ENCODE measurements around the gene ZIC2.

The ZIC2 gene

DNA sequence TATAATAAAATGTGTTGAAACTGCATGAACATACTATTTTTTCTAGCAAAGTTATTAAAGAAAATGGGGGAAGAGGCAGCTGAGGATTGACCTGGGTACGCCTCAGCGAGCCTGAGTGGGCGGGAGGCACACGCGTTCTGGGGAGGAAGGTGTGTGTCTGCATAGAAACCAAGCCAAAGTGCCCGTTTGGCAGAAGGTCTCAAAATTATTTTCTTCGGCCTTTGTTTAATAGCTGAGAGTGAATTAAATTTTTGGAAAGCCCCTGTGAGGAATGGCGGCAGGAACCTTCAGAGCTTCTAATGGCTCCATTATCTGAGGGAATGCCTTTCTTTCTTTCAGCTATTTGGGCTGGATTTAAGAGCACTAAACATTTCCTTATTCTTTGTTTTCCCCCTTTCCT lies 5.2 kb downstream of the ZIC2 start:
- DNase-seq (ENCODE audit: low spot score): peak; percentile 48

DNA sequence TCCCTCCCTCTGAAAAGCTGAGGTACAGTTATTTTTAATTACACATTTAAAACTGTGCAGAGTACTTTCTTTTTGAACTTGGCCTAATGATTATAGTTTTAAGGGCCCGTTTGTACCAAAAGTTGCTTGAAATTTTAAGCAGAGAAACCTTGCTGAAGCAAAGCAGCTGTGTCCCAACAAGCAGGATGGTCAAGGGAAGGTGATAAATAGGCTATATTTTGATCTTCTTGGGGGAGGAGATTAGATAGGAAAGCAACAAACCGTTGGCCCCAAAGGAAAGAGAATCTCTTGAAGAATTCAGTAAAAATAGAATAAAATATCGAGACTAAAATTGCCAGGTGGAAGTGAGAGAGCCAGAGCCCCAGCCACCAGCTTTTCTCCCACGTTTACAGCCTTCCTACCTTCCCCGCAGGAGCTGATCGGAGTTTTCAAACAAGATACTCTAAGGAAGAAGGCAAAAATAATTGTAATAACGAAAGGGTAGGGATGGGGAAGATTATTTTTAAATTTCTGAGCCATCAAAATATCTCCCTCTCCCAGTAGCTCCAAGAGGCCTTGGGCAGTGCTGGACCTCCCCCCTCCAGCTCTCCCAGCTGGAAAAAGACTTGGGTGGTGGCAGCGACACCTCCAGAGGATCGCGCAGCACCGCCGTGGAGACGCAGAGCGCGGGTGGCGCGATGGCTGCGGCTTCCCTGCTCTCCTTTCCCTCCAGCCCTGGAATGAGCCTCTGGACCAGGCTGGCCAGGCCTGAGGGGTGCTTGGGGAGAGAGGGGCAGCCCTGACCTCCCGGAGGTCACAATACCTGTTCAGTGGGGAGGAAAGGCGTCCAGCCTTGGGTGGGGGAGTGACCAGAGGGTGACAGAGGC lies 5.8 kb downstream of the ZIC2 start:
- DNase-seq (ENCODE audit: low spot score): peak; percentile 70

DNA sequence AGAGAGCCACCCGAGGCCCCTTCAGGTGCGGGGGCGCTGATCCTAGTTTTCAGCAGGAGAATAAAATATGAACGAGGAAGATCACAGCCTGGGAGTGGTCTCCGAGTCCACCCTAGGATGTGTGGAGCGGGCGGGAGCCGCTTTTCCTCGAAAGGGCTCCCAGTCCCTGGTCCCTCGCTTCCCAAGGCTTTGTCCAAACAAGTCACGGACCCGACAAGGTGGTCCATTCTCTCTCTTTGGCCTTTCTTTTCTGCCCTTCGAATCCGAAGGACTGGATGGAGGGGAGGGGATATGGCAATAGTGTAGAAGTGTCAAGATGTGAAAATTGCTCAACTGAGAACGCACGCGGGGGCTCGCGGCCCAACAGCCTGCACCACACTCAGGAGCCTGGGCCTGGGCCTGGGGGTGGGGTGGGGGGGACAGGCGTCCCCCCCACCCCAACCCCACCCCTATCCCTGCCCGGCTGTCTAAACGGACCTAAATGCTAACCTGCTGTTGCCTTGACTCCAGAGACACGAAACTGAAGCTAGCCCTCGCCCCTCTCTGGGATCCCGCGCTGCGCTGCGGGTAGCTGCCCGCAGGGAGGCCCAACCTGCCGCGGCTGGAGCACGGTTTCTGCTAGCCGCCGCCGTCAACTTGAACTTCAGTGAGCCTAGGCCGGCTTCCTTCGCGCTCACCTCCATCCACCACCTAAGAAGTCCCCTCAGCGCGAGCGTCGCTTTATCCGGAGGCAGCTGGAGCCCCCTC lies 7.1 kb downstream of the ZIC2 start:
- peak; percentile 58 for DNase-seq (ENCODE audit: low spot score)

DNA sequence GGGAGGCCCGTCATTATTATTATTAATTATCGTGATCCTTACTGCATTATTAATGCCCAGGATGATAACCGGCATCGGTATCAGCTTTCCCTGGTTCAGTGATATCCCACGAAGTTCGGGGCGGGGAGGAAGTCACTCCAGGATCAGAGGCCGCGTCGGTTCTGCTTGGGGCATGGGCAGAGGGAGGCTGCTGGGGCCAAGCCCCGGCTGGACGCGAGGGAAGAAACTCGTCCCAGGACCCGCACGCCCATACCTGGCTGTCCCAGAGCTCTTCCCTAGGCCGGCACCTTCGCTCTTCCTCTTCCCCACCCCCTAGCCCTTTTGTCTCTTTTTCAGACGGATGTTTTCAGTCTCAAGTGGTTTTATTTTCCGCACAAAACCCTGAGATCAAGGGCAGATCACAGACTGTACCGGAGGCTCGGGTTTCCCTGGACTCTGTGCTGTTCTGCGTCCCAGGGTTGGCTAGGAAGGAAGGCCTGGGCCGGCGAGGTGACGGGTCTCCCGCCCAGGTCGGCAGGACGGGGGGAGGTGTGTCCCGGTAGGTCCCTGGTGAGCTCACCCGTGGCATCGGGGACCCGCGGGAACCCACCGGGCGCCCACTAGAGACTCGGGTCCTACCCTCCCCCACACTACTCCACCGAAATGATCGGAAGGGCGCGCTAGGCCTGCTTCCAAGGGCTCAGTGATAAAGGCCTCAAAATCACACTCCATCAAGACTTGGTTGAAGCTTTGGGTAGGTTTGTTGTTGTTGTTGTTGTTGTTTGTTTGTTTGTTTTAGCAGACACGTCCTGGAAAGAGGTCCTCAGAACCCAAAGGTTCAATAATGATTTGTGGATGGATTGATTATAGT lies 7.9 kb downstream of the ZIC2 start:
- DNase-seq (ENCODE audit: low spot score): peak; percentile 63

DNA sequence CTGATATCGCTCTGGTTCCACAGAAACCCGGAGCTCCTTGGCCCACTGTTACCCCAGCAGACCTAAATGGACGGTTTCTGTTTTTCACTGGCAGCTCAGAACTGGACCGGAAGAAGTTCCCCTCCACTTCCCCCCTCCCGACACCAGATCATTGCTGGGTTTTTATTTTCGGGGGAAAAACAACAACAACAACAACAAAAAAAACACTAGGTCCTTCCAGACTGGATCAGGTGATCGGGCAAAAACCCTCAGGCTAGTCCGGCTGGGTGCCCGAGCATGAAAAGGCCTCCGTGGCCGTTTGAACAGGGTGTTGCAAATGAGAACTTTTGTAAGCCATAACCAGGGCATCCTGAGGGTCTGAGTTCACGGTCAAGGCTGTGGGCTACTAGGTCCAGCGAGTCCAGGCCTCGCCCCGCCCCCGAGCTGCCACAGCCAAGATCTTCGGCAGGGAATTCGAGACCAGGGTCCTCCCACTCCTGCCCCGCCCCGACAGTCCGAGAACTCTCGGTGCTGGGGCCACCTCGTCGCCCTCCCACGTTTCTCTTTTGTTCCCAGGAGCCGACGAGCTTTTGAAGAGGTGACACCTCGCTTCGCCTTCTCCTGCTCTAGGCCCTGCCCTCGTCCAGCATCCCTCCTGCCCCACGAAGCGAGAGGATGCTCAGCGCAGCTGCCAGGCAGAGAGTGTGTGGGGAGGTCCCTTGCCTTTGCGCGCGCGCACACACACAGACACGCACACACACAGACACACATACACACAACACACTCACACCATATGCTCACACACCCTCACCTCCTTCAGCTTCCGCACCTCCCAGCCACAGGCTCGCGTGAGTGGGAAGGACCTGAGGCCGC lies 8.8 kb downstream of the ZIC2 start:
- DNase-seq (ENCODE audit: low spot score): peak; percentile 73

DNA sequence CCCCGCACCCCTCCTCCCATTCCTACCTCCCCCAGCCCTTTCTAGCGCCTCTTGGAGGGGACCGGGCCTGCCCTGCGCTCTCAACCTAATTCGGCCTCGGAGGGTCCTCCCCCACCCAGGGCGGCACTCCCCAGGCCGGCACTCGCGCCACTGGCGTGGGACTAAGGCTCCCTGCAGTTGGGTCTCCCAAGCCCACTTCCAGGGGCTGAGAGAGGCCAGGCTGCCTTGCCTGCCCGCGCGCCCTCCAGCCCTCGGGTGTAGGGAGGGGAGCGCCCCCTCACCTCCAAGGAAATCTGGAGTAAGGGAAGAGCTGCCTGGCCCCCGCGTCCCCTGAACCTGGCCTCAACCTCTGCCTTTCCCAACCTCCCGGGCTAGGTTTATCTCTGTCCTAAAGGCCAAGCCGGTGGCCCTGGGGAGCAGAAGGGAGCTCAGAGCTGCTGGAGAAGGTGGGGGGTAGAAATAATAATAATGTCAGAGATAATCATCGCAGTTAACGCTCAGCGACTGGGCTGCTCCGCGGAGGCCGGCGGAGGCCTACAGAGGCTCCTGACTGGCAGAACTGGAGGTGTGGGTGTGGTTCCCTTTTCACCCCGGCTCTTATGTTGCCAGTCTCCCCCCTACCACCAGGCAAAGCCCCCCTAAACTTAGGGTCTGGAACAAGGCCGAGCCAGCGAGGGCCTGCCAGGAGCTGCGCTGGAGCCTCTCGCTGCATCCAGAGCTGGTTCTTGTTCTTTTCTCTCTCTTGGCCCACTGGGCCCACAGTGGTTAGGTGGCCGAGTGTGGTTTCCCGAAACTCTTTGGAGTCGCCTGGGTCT lies 9.6 kb downstream of the ZIC2 start:
- DNase-seq (ENCODE audit: low spot score): peak; percentile 62

DNA sequence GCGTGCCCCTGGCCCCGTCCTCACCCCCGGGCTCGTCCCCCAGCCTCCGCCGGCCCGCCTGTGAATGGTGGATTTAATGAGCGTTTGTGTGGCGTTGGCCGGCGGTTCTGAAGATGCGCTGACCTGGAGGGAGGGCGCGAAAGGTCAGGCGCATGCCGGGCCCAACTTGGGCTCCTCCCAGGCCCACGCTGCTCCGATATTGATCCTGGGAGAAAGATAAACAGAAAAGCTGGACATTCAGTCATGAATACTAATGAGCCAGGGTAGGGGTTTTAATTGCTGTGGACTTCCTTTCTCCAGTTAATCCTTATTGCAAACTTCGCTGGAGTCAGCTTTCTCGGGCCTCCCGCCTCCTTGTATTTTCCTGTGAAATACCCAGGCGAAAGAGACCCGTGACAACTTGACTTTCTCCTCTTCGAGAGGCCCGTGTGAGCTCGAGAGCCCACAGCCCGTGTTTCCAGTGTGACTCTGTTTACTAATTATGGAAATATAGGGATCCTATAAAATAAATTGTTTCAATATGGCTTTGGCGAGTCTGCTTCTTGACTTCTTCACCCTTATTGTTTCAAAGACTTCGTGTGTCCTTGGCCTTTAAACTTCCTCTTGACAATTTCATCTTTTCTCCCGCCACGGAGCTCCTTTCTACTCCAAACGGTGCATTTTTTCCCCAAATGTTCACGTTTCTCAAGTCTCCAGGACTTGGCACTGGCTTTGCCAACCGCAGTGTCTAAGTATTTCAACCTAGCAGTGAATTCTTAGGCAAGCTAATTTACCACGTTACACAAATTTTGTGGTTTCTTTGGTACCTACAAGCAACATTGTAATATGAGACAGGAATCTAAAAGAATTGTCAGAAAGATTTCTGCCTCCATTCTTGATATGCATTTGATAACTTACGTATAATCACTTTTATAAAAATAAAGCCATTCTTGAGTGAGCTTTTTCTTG lies 10.5 kb downstream of the ZIC2 start:
- peak; percentile 81 for DNase-seq (ENCODE audit: low spot score)

DNA sequence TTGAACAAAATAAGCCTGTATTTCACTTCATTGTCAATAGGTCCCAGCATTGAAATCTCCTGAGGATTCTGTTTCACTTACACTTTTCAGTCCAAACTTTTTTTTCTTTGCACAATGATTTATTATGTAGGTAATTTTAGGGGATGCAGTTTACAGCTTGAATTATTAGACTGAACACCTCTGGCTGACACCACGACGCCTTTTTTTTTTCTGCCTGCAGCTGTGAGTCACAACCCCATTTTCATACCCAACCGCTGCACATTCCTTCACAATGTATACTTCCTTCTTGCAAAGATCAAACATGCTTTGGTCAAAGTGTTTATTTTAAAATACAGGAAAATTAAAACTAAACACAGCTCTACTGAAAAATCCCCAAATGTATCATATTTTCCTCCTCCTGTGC lies 11.4 kb downstream of the ZIC2 start:
- no peak for DNase-seq (ENCODE audit: low spot score)

DNA sequence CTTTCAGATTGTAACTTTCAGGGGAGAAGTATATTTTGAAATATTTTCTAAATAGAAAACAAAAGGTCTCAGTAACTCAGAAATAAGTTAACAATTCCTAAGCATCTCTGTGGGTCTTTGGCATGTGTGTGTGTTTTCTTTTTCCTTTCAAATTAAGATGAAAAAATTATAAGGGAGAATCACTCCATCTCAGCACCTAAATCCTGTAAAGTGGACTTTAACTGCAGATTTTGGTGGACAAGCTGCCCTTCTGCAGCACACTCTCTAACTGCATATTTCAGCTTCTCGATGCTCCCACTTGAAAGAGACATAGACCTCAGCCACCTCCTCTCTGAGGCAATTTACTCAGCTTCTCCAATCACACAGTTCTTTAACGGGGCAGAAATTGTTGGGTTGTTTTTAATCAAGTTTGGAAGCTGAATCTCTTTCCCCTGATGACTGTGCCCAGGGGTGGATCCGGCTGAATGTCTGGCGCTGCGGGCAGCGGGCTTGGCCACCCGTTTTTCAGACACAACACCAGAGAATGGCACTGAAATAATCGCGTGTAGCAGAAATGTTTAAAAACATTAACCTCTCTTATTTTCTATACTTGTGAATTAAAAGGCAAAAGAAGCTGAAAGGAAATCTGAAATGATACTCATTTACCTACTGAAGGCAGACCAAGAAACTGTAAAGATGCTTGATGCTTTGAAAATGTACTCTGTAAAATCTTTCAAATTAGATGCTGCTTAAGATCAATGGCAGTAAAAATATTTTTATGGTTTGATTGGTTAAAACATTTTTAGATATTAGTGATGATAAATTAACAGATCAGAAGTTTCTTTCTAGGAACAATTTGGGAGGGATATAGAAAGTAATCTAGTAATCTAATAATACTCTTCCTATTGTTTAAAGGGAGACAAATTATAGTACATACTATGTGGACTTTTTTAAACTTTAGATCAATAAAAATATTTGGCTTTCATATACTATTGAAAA lies 12.4 kb downstream of the ZIC2 start:
- no peak for DNase-seq (ENCODE audit: low spot score)

DNA sequence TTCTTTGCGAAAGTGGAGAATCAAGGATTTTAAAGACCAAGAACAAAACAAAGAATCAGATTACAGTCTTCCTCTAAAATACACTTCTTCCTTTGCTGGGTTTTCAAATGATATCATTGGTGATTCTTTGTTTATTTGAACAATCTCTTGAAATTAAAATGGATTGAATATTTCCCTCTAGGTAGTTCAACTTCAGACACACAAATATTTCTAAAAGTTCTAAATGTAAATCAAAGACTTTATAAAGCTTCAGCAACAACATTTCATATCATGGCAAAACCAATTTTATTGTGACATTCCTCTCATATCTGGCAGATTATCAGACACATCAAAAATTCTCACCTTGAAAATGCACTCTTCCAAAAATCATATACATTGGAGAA lies 13.0 kb downstream of the ZIC2 start:
- no peak for DNase-seq (ENCODE audit: low spot score)

DNA sequence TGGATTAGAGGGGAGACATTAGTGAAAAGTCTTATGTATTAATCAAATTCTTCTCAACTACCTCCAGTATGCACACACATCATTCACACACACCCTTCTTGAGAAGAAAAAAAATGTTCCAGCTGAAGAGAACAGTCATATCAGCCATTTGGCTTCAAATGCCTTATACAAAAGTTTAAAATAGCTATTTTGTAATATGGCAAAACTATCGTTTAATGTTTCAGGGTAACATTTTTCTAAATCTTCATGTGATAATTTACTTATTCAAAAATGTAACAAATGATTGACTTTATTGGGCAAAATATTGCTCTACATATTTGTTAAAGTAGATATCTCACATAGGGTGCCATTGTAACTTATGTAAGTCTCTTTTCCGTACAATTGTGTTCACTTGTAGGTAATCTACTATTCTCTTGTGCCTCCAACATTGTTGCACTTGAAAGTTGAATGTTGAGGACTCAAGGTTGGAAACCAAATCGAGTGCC lies 13.6 kb downstream of the ZIC2 start:
- no peak for DNase-seq (ENCODE audit: low spot score)

DNA sequence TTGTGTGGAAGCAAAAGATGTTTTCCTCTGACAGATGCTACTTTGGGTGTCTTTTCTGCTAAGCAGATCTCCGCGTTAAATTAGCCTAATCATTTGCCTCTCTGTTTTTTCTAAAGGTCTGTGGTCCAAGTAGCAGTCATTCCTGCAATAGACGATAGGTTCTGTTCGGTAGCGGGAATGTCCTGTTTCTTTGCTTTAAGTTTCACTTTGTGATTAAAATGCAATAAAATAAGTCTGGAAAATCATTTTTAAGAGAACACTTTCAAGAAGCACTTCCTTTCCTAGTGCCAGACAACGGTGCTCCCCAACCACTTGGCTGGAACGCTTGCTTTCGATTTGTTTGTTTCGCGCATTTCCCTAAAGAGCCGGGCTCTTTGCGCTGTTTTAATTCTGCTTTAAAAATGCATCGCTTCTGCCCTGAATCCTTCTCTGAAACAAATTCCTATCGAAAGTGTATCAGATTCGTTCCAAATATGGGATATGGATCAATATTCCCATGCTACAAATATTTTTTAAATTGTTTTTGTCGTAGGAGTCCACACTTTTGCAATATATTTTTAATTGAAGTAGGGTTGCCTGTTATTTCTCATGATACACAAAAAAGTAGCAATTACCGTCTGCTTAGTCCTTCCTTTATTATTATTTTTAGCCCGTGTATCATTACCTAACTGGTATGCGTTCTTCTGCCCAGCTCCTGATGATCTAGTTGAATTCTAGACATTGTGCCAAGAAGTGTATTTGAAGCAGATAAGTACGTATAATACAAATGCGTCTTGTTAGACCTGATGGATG lies 14.2 kb downstream of the ZIC2 start:
- no peak for DNase-seq (ENCODE audit: low spot score)

DNA sequence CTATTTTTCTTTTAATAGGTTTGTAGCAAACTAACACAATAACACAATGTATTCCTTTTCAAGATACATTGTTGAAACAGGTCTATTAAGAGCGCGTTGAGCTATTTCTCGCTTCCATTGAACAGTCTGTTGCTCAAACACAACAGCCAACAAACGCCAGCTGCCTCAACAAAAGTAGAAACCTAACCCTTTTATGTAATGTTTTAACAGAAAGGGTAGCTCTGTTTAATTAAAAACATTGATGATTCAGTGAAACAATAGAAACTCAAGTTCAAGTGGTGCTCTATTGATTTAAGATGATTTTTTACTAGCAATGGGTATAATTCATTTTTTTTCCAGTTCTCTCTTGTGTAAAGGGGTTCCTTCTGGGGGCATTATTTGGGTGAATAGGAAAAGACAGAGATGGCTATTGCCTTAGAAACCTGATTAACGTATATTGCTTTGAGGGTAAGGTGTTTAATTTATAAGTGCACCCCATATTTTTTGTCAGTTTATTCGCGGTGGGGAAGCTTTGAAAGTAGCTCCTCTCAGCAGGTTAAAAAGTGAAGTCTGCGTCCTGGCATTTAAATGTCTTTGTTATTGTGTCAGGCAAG lies 14.9 kb downstream of the ZIC2 start:
- no peak for DNase-seq (ENCODE audit: low spot score)

DNA sequence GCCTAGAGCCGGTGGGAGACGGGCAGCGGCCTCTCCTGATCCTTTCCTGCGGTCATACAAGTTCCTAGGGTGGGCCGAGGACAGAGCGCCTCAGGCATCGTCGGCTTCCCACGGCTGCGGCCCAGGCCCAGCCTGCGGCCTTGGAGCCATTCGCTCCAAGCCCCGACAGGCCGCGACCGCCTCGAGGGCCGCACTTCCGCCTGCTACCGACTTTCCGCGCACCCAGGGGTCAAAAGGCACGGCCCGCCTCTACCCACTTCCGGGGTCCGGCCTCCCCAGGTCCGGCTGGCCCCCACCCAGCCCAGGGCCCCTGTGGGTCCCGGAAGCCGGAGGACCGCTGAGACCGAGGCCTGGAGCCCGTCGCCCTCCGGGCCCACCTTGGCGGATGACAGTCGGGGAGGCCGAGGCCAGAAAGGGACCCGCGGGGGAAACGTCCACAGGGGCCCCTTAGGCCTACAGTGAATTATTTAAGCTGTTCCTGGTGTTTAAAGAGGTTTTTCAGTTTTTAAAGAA lies 16.2 kb downstream of the ZIC2 start:
- DNase-seq (ENCODE audit: low spot score): no peak

DNA sequence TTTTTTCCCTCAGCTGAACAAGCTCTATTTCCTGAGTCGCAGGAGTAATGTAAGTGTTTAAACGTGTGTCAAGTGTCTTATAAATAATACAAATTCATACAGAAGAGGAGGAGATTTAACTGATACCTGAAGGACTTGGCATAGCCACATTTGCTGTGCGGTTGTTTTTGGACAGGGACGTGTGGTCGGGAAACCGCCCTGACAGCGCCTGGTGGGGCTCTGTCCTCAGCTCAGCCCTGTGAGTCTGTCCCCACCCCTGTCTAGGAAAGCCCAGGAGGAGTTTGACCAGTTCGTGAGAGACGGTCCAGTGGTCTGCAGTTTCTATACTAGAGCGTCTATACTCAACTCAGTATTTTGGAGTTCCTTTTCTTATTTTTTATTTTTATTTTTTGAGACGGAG lies 16.7 kb downstream of the ZIC2 start:
- no peak for DNase-seq (ENCODE audit: low spot score)

DNA sequence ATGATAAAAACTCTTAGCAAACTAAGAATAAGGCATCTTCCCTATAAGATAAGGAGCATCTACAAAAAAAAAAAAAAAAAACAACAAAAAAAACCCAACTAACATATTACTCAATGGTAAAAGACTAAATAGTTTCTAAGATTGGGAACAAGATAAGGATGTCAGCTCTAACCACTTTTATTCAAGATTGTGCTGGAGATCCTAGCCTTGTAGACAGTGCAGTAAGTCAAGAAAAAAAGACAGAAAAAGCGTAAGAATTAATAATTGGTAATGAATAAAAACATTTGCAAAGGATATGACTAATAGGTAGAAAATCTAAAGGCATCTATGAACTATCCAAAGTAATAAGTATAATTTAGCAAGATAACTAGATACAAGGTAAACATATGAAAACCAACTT lies 33.0 kb downstream of the ZIC2 start:
- DNase-seq (ENCODE audit: low spot score): no peak

Measured in ecto neural progenitor cell (in vitro differentiated cells).